ENCODE data around the gene WBP2. TPM values are rescaled to one million over a fixed set of nuclear protein-coding genes. Genes with fewer than 3 reads are reported as not detected.
A peak's percentile ranks its signal among the peaks of the same experiment; 100 is the strongest.

The WBP2 gene
- total and polyA plus RNA-seq, 2 of the 13 experiments (the other 11 are each of a cell fraction or from before 2014, with no cell fraction given), result 29.2 to 29.5 TPM

GRCh38 chr17:75891605-75892555, 36.7 kb upstream of the WBP2 start (continued):
- no peak; the same call in 1 of the 2 replicates for TF ChIP-seq BRD4 (CRISPR knock-in tag; IDR thresholded peaks at IDR 0.05)
- TF ChIP-seq TEAD2 (CRISPR knock-in tag; IDR thresholded peaks at IDR 0.05), result 0 out of 2 replicates have a peak, but pooled peaks have one; percentile 20
- TF ChIP-seq, protein P1, sequence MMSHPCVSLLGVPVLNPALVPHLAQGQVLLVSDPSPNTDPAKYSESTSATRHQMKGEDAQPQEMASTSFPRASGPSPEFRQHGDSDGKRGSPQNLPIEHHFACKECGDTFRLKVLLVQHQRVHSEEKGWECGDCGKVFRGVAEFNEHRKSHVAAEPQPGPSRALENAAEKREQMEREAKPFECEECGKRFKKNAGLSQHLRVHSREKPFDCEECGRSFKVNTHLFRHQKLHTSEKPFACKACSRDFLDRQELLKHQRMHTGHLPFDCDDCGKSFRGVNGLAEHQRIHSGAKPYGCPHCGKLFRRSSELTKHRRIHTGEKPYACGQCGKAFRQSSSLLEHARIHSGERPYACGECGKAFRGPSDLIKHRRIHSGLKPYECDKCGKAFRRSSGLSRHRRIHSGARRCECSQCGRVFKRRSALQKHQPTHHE (CRISPR knock-in tag; IDR thresholded peaks at IDR 0.05; ENCODE audit: borderline replicate concordance), result peak; percentile 58; the same call in 1 of the 2 replicates
- TF ChIP-seq RBAK (CRISPR knock-in tag; IDR thresholded peaks at IDR 0.05), result no peak
- TF ChIP-seq, protein P2, sequence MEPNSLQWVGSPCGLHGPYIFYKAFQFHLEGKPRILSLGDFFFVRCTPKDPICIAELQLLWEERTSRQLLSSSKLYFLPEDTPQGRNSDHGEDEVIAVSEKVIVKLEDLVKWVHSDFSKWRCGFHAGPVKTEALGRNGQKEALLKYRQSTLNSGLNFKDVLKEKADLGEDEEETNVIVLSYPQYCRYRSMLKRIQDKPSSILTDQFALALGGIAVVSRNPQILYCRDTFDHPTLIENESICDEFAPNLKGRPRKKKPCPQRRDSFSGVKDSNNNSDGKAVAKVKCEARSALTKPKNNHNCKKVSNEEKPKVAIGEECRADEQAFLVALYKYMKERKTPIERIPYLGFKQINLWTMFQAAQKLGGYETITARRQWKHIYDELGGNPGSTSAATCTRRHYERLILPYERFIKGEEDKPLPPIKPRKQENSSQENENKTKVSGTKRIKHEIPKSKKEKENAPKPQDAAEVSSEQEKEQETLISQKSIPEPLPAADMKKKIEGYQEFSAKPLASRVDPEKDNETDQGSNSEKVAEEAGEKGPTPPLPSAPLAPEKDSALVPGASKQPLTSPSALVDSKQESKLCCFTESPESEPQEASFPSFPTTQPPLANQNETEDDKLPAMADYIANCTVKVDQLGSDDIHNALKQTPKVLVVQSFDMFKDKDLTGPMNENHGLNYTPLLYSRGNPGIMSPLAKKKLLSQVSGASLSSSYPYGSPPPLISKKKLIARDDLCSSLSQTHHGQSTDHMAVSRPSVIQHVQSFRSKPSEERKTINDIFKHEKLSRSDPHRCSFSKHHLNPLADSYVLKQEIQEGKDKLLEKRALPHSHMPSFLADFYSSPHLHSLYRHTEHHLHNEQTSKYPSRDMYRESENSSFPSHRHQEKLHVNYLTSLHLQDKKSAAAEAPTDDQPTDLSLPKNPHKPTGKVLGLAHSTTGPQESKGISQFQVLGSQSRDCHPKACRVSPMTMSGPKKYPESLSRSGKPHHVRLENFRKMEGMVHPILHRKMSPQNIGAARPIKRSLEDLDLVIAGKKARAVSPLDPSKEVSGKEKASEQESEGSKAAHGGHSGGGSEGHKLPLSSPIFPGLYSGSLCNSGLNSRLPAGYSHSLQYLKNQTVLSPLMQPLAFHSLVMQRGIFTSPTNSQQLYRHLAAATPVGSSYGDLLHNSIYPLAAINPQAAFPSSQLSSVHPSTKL (CRISPR knock-in tag; IDR thresholded peaks at IDR 0.05), result peak; percentile 67; the same call in 1 of the 2 replicates
- peak; percentile 65; the same call in 1 of the 2 replicates for TF ChIP-seq KAT7 (CRISPR knock-in tag; IDR thresholded peaks at IDR 0.05; ENCODE audit: borderline replicate concordance)
- peak; percentile 98; the same call in 1 of the 2 replicates for TF ChIP-seq ZNF782 (CRISPR knock-in tag; IDR thresholded peaks at IDR 0.05; ENCODE audit: borderline replicate concordance)
- TF ChIP-seq ZNF256 (CRISPR knock-in tag; conservative IDR thresholded peaks at IDR 0.05), result 0 out of 2 replicates have a peak, but pooled peaks have one; percentile 38
- no peak for TF ChIP-seq ZBTB21 (CRISPR knock-in tag; IDR thresholded peaks at IDR 0.05)
- TF ChIP-seq THAP11 (CRISPR knock-in tag; IDR thresholded peaks at IDR 0.05), result peak; percentile 69
- no peak for TF ChIP-seq CREB3 (CRISPR knock-in tag; IDR thresholded peaks at IDR 0.05)
- no peak for TF ChIP-seq ZNF33A (CRISPR knock-in tag; IDR thresholded peaks at IDR 0.05; ENCODE audit: borderline replicate concordance)
- TF ChIP-seq SMAD1 (CRISPR knock-in tag; IDR thresholded peaks at IDR 0.05; ENCODE audit: borderline replicate concordance, low read depth), result no peak
- TF ChIP-seq ZNF878 (CRISPR knock-in tag; IDR thresholded peaks at IDR 0.05), result peak; percentile 58; the same call in 1 of the 2 replicates
- peak; percentile 83 for TF ChIP-seq ZNF331 (CRISPR knock-in tag; IDR thresholded peaks at IDR 0.05)
- 0 out of 2 replicates have a peak, but pooled peaks have one; percentile 63 for TF ChIP-seq FLYWCH1 (CRISPR knock-in tag; IDR thresholded peaks at IDR 0.05)

Measured in HepG2 (cell line).